HCT116 (cell line): ENCODE results near the gene MUSK.

Source experiments
- ELF1 ChIP-seq: IDR thresholded peaks from 2 replicates; pipeline ENCODE4 v1.6.1; 2012; ENCODE audit warnings: low read depth, borderline replicate concordance
- FOSL1 ChIP-seq: IDR thresholded peaks from 2 replicates; pipeline ENCODE4 v1.6.1; 2012; ENCODE audit warnings: low read depth
- POLR2A ChIP-seq: IDR thresholded peaks from 2 replicates; pipeline ENCODE4 v1.7.0; 2011; ENCODE audit warnings: borderline replicate concordance; ENCODE audit not compliant: insufficient read depth, insufficient read length; ENCODE audit errors: extremely low read depth
- SIN3A ChIP-seq: IDR thresholded peaks from 2 replicates; pipeline ENCODE4 v1.6.1; 2012; ENCODE audit warnings: low read depth
- ZFX ChIP-seq: fragments of 450-650 bp; IDR thresholded peaks from 2 replicates; pipeline ENCODE4 v1.6.1; 2017
- ZNF274 ChIP-seq: fragments of 200-500 bp; sonication (Bioruptor generic); IDR thresholded peaks from 2 replicates; pipeline ENCODE4 v1.6.1; 2014; ENCODE audit warnings: mild to moderate bottlenecking, low read depth, low read length, inconsistent platforms
- TF ChIP-seq, protein P1 (sequence below): IDR thresholded peaks from 2 replicates; pipeline ENCODE4 v1.6.1; 2012
- TF ChIP-seq, protein P2 (sequence below), 3 experiments: fragments of 200-600 bp in 1 of 3; sonication (generic) in 1 of 3; IDR thresholded peaks in 2 of 3; conservative IDR thresholded peaks in 1 of 3; 2 replicates each; pipeline ENCODE4 v1.5.1; 2012 to 2017; ENCODE audit warnings: low read depth in 2 of 3, low read length in 2 of 3, antibody characterized with exemption in 1 of 3, borderline replicate concordance in 1 of 3, control low read depth in 1 of 3, mild to moderate bottlenecking in 1 of 3, mixed read lengths in 1 of 3, mixed run types in 1 of 3, moderate library complexity in 1 of 3; ENCODE audit not compliant: insufficient read depth in 1 of 3

DNA sequence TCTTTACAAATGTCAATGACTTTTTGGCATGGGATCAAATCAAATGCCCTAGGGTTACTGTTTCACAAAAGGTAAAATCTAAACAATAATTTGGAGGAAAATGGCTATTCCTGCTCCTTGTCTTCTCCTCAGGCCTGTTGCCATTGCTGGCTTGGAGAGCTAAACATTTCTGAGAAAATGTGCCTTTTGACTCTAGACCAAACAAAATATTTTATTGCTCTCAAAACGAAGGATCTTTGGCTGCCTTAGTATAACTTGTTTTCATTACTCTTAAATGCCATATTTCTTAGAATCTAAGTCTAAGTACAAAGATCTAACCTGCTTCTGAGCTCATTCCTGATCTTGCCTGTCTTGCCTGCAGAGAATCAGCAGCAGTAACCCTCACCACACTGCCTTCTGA is 116.6 kb downstream of the MUSK start:
- TF ChIP-seq, protein P1, sequence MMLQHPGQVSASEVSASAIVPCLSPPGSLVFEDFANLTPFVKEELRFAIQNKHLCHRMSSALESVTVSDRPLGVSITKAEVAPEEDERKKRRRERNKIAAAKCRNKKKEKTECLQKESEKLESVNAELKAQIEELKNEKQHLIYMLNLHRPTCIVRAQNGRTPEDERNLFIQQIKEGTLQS: no peak
- TF ChIP-seq, protein P2, sequence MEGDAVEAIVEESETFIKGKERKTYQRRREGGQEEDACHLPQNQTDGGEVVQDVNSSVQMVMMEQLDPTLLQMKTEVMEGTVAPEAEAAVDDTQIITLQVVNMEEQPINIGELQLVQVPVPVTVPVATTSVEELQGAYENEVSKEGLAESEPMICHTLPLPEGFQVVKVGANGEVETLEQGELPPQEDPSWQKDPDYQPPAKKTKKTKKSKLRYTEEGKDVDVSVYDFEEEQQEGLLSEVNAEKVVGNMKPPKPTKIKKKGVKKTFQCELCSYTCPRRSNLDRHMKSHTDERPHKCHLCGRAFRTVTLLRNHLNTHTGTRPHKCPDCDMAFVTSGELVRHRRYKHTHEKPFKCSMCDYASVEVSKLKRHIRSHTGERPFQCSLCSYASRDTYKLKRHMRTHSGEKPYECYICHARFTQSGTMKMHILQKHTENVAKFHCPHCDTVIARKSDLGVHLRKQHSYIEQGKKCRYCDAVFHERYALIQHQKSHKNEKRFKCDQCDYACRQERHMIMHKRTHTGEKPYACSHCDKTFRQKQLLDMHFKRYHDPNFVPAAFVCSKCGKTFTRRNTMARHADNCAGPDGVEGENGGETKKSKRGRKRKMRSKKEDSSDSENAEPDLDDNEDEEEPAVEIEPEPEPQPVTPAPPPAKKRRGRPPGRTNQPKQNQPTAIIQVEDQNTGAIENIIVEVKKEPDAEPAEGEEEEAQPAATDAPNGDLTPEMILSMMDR (IDR thresholded peaks at IDR 0.05 in 2 of 3, conservative IDR thresholded peaks at IDR 0.05 in 1 of 3; ENCODE audit: borderline replicate concordance in 1 of 3, insufficient read depth in 1 of 3, low read depth in 2 of 3, low read length in 2 of 3): no peak
- TF ChIP-seq POLR2A: no peak
- TF ChIP-seq SIN3A: no peak
- TF ChIP-seq ELF1: no peak
- no peak for TF ChIP-seq ZNF274
- no peak for TF ChIP-seq ZFX
- no peak for TF ChIP-seq FOSL1
